ENCODE data around the gene CISTR. TPM values are rescaled to one million over a fixed set of nuclear protein-coding genes. Genes with fewer than 3 reads are reported as not detected.

The CISTR gene
- total and polyA plus RNA-seq, 11 donors = 0.24 to 4.4 (median 2.2) TPM; not detected in 1

DNA sequence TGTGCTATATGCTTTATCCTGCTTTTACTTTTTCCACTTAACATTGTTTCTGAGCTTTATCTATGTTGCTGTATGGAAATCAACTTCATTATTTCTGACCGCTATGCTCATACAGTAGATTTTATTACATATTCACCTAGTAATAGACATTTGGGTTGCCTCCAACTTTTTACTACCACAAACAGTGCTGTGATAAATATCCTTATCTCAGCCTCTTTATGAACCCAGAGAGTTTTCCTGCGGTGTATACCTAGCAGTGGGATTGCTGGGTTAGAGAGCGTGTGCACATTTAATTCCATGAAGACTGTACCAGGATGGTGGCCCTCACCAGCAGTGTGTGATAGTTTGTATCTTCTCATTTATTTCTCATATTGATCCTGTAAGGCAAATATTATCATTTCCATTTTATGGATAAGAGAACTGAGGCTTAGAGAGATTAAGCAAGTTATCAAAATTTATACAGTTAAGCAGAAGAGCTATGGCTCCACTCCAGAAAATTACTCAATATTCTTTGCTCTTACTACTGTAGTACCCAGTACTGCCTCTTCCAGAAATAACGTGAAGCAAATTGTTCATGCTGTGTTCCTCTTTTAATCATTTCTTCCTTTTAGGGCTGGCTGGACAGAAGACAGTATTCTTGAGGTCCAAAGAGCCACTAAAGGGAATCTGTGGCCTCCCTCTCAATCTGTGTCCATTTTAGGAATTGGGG is 26.3 kb upstream of the CISTR start:
- 84 to 88% (median 85%) methylated on average over 4 of the region's 4 CpGs for WGBS, 4 donors
- peaks cover 0 to 11% (median 0%) of the 10 kb centered on the region in 12 donors for H3K4me1 ChIP-seq
- no peak for DNase-seq
- H3K27me3 ChIP-seq = peaks cover 0 to 51% (median 5%) of the 10 kb centered on the region in 9 donors
- no peaks in the 10 kb centered on the region for H3K36me3 ChIP-seq
- no peak for ATAC-seq
- no peaks in the 10 kb centered on the region for H3K9me3 ChIP-seq
- no peak overlapping the region for H3K27ac ChIP-seq
- TF ChIP-seq, protein P1, sequence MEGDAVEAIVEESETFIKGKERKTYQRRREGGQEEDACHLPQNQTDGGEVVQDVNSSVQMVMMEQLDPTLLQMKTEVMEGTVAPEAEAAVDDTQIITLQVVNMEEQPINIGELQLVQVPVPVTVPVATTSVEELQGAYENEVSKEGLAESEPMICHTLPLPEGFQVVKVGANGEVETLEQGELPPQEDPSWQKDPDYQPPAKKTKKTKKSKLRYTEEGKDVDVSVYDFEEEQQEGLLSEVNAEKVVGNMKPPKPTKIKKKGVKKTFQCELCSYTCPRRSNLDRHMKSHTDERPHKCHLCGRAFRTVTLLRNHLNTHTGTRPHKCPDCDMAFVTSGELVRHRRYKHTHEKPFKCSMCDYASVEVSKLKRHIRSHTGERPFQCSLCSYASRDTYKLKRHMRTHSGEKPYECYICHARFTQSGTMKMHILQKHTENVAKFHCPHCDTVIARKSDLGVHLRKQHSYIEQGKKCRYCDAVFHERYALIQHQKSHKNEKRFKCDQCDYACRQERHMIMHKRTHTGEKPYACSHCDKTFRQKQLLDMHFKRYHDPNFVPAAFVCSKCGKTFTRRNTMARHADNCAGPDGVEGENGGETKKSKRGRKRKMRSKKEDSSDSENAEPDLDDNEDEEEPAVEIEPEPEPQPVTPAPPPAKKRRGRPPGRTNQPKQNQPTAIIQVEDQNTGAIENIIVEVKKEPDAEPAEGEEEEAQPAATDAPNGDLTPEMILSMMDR (IDR thresholded peaks at IDR 0.05) = no peak
- no peak for TF ChIP-seq POLR2A (IDR thresholded peaks at IDR 0.05)
- intact Hi-C loops (cut with DNase I) = loop anchor here in 1 of 10 donors (5.0 kb wide), 1 partner anchor 209 kb away; the partner anchor contains the start of gene HOXC10
- H3K4me3 ChIP-seq = no peak overlapping the region

DNA sequence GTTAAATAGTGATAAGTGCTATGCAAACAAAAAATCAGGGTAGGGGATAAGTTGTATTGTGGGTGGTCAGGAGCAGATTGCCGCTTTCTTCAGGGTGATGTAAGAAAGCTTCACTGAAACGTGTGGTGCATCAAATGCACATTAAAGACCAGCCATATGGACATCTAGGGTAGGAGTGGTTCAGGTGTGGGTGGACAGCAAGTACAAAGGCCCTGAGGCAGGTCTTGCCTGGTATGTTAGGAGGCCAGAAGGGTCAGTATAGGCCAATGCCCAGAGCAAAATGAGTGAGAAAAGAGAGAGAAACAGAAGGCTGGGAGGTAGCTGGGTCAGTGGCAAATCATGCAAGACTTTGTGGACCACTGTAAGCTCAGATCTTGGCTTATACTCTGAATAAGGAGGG is 25.6 kb upstream of the CISTR start:
- Histone ChIP-seq H3K4me3 (no peak overlapping the region), H3K27ac (no peak overlapping the region), H3K36me3 (no peaks in the 10 kb centered on the region), H3K27me3 (peaks cover 0 to 46% (median 5%) of the 10 kb centered on the region in 9 donors), H3K9me3 (no peaks in the 10 kb centered on the region), H3K4me1 (peaks cover 0 to 11% (median 0%) of the 10 kb centered on the region in 12 donors)
- no peak for TF ChIP-seq POLR2A (IDR thresholded peaks at IDR 0.05)
- TF ChIP-seq, protein P1 (IDR thresholded peaks at IDR 0.05) = no peak
- DNase-seq = no peak
- WGBS, 4 donors = 76 to 83% (median 78%) methylated on average over 2 of the region's 2 CpGs
- intact Hi-C loops (cut with DNase I) = loop anchor here in 1 of 10 donors (5.0 kb wide), 1 partner anchor 210 kb away; the partner anchor contains the start of gene HOXC10
- ATAC-seq = no peak

DNA sequence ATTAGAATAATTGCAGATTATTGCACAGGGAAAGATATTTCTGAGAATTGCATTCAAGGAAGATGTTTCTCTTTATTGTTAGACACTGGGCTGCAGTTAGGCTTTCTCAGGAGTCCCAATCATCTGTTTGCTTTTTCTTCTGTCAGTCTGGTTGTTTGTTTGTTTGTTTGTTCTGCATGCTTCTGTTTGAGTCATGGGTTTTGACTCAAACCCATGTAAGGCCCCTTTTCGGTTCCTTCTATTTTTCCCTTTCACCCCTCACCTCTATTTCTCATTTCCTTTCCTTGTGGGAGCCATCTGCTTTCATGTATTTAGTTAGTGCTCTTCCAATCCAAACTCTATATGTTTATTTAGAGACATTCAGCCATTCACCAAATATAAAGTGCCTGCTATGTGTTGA is 25.1 kb upstream of the CISTR start:
- ATAC-seq = no peak
- H3K4me3 ChIP-seq = no peak overlapping the region
- peaks cover 0 to 11% (median 0%) of the 10 kb centered on the region in 12 donors for H3K4me1 ChIP-seq
- TF ChIP-seq, protein P1 (IDR thresholded peaks at IDR 0.05) = no peak
- TF ChIP-seq POLR2A (IDR thresholded peaks at IDR 0.05) = no peak
- no peaks in the 10 kb centered on the region for H3K9me3 ChIP-seq
- H3K27ac ChIP-seq = no peak overlapping the region
- no peak for DNase-seq
- no peaks in the 10 kb centered on the region for H3K36me3 ChIP-seq
- intact Hi-C loops (cut with DNase I) = loop anchor here in 1 of 10 donors (5.0 kb wide), 1 partner anchor 210 kb away; the partner anchor contains the start of gene HOXC10
- WGBS, 4 donors = 74 to 95% (median 86%) methylated on average over 1 of the region's 1 CpG
- H3K27me3 ChIP-seq = peaks cover 0 to 40% (median 4%) of the 10 kb centered on the region in 9 donors

DNA sequence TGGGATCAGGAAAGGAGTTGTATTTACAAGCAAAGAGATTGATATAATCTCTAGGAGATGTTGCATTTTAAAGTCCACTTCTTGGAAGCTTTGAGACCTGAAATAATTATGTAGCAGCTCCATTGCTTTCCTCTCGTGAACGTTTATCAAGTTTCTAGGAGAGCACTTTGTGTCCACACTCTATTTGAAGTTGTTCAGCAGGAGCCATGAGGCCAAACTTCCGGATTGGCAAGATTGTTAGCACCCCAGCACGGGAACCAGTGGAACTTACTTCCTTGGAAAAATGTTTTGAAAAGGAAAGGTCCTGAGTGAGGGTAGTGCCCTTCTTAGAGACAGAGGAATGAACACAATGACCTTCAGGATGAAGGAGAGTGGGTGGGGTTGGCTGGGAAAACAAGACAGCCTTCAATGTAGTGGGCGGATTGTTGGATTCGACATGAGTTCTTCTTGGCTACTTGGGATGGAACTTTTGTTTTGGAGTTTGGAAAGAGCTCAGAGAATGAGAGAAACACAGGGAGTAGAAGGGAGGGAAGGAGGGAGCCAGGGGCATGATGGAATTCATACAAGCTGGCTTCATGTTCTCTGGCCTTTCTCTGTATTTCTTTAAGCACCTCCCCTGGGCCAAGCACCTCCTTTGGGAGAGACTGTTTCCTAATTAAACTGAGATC is 23.8 kb upstream of the CISTR start:
- Histone ChIP-seq H3K4me3 (no peak overlapping the region), H3K27ac (peak overlapping the region in 6 of 12 donors; percentile 3 to 66 (median 61)), H3K36me3 (no peaks in the 10 kb centered on the region), H3K9me3 (no peaks in the 10 kb centered on the region), H3K27me3 (peaks cover 0 to 30% (median 4%) of the 10 kb centered on the region in 9 donors), H3K4me1 (peaks cover 0 to 11% (median 0%) of the 10 kb centered on the region in 12 donors)
- 36 to 44% (median 41%) methylated on average over 6 of the region's 6 CpGs for WGBS, 4 donors
- peak in 4 of 5 donors; percentile 33 to 53 (median 42) for DNase-seq
- intact Hi-C loops (cut with DNase I) = loop anchor here in 1 of 10 donors (5.0 kb wide), 1 partner anchor 212 kb away; the partner anchor contains the start of gene HOXC10
- peak; percentile 63 to 89 (median 84) for ATAC-seq
- TF ChIP-seq POLR2A (IDR thresholded peaks at IDR 0.05) = no peak
- TF ChIP-seq, protein P1 (IDR thresholded peaks at IDR 0.05) = no peak

All from heart left ventricle (tissue), 16 donors.